NCI-H774 (cell line): ENCODE results near the gene CHST13.
"Not testable (repeated sequence)": the region's sequence is repeated elsewhere in the genome, so short reads cannot be mapped to it uniquely, and the experiment has no call there.

ENCODE experiments used
- DNase-seq: peaks from one replicate; lab custom pipeline; 2025; lab: John Stamatoyannopoulos, UW

The CHST13 gene

GRCh38 chr3:126525853-126526667 lies 2.1 kb downstream of the CHST13 start:
- DNase-seq, result no peak

DNA sequence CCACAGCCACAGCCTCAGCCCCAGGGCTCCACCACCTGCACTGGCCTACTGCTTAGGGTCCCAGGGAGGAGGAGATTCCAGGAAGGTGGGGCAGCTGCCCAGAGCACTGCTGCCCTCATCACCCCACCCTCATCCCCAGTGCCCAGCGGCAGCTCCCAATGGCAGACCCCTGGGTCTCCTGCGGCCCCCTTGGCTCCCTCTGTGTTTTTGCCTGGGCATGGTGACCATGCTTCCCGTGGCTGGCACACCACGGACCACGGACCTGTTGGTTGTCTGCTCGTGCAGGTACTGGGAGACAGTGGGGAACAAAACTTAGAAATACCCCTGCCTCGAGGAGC lies 2.7 kb downstream of the CHST13 start:
- no peak for DNase-seq

DNA sequence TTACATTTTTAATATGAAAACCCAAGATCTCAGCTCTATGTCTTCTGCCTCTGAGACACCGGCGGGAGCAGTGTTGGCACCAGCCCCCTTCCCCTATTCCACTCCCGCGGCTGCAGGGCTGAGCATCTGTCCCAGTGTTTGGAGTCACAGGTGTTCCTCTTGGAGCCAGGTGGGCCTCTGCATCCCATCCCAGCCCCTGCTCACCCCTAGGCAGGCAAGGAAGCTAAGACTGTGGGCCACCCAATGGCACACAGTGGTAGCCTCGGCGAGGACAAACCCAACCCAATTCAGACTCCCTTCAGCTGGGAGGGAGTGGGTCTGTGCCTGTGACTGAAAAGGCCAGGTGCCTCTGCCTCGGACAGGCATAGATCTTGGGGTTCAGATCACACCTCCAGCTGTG lies 3.1 kb downstream of the CHST13 start:
- DNase-seq, result no peak

DNA sequence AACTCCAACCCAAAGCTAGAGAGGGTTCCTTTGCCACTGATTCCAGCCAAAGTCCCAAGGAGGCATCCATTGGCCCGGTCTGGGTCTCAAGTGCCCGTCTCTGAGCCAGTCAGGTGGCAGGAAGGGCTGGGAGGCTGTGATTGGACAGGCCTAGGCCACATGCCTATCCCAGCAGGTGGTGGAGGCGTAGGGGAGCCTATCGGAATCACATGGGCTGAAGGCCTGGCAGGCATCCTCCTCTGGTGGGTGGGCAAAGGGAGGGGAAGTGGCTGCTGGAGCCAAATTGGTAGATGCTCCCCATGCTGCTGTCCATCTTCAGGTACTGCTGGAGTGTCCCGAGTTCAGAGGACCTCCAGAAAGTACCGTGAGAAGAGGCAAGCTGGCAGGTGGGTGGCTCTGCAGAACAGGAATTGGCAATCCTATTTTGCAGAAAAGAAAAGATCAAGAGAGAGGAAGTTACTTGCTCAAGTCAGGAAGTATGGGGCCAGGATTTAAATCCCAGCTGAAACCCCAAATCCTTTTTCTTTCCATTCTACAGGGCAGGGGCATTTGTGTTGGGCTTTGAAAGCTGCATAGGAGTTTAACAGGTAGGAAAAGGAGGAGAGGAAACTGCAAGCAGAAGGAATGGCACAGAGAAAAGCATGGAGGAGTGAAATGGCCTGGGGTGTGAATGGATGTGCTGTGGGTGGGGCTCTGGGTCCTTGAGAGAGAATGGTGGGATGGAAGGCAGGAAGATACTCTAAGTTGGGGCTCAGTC lies 3.7 kb downstream of the CHST13 start:
- DNase-seq, result no peak

- DNase-seq, result no peak
Observed at GRCh38 chr3:126528419-126528799, 4.5 kb downstream of the CHST13 start.

DNA sequence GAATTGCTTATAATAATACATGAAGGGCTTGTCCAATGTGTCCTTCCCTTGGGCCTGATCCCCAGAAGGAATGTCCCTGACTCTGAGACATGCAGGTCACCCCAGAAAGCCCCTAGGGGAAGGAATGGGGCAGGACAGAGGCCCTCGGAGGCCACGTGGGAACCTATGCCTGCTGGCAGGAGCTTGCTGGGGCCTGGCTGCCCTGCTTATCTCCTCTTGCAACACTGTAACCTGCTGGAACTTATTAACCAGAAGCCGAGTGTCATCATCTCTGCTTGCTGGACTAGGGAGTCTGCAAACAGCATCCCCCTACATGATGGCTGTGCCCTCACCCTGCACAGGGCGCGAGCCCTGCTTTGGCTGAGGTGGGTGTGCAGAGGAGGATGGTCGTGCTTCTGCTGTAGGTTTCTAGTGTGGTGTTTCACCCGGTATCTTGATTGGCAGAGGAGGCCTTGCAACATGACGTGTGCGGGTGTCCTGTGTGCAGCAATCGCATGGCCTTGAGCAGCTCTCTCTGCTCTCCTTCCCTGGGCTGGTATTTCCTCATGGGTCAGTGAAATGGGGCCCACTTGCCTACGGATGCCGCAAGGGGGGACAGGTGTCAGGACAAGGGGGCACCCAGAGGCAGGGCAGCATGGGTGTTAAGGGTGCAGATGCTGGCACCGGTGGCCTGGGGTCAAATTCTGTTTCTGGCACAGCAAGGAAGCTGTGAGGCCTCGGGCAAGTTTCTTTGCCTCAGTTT lies 5.0 kb downstream of the CHST13 start:
- DNase-seq, result no peak

DNA sequence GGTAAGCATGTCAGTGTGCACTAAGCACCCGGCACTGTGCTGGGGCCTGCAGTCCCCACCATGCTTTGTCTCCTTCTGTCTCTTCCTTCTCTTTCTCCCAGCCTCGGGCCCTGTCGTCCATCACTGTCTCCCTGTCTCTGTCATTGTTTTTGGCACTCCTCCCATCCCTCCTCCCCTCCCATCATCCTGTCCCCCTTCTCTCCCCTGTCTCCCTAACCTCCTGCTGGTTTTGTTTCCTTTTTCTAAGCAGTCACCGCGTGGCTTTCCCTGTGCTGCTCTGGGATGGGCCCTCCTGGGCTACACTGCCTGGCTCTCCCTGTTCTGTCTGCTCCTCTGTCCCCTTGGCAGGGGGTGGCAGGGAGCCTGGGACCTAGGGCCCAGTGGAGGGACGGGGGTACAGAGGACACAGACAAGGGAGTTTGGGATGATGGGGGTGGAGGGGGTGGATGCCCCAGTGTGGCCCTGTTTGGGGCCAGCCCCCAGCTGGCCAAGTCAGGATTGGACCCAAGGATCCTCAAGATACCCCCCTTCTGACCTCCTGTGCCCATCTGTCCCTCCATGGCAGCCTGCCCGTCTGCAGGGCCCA lies 5.7 kb downstream of the CHST13 start:
- no peak for DNase-seq

DNA sequence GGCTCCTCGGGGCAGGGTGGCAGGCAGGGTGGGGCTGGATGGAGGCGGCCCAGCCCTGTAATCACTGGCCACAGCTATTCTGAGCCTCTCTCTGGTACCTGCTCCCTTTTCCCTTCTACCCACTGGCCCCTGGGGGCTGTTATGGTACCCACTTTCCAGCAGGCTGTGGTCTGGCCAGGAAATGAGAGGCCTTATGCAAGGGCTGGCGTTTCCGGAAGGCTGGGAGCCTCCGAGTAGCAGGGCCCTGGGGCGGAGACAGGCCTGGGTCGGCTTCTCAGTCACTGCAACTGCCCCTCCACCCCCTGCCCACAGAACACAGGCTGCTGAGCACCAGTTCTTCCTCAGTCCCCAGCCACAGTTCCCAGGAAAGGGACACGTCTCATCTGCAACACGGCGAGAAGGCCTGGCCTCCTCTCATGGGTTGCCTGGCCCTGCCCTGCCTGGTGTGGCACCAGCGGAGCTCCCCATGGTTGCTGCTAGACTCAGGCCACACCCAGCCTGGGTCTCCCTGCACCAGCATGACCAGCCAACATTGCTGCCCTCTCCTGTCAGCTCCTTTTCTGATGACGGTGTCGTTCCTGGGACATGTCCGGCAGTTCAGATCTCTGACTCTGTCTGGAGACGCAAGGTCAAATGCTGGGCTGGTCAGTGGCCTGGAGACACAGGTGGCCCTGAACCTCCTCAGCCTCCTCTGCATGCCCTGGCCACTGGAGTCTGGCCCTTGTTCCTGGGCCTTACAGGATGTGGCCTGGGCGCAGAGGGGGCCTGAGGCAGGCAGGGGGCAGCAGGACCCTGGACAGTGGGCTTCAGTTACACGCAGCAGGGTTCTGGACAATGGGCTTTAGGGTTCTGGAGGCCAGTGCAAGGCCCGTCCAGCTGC lies 6.5 kb downstream of the CHST13 start:
- DNase-seq, result no peak

- DNase-seq, result no peak
Observed at GRCh38 chr3:126531051-126531330, 7.0 kb downstream of the CHST13 start.

- DNase-seq, result no peak
Observed at GRCh38 chr3:126533506-126533905, 9.6 kb downstream of the CHST13 start.

GRCh38 chr3:126534716-126535115 lies 10.8 kb downstream of the CHST13 start:
- not testable (repeated sequence) for DNase-seq

GRCh38 chr3:126535636-126536035 lies 11.7 kb downstream of the CHST13 start:
- no peak for DNase-seq

DNA sequence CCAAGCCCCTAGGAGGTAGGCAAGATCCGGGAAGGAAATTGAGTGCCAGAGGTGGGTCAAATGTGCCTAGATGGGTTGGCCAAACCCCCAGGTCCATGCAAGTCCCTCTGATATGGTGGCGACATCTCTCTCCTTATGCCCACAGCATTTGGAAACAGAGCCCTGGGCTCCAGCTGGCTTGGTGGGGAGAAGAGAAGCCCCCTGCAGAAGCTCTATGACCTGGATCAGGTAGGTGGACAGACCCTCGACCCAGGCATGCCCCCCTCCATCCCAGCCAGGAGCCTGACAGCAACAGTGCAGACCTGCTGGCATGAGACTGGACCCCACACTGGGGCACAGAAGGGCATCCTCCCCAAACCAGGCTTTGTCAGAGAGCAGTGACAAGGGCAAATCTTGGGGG lies 12.2 kb downstream of the CHST13 start:
- no peak for DNase-seq

DNA sequence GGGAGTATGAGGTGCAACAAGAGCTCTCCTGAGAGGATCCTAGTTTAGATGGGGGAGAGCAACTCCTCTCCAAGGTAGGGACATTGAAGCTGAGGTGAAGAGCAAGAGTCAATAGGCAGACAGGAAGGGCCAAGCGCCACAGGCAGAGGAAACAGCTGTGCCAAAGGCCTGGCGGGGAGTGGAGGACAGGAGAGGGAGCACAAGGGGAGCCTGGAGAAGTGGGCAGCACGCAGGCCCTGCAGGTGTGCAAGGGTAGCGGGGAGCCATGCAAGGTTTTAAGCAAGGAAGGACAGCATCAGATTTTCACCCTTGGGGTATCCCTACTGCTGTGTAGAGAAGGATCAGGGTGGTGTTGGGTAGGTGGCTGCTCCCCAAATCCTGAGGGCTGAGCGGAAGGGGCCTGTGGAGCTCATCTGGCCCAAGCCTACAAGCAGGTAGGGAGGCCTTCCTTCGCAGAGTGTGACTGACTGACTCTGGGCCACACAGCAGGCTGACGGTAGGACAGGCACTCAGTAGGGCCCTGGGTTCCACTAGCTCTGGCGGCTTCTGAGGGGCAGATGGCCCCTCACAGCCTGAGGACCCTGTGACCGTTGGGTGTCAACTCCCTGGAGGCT lies 13.3 kb downstream of the CHST13 start:
- no peak for DNase-seq

DNA sequence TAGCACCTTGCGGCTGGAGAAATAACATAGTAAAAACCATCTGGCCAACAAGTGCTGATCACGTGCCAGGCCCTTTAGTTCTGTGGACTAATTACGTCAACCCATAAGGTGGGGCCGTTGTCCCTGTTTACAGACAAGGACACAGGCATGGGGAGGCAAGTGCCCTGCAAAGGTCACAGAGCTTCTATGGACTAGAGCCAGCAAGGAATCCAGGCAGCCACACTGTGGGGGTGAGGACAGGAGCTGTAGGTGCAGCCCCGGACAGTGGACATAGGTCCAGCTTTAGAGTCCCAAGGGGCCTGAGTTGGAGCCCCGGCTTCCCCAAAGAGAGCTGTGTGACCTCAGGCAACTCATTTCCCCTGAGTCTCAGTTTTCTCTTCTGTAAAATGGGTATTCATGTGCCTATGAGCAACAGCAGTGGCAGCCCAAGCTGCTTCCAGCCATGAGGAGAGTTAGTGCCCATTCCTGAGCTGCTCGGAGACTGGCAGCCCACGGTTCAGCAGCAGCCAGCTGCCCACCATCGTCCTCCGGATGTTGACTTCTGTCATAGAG lies 13.9 kb downstream of the CHST13 start:
- DNase-seq, result peak; percentile 11

DNA sequence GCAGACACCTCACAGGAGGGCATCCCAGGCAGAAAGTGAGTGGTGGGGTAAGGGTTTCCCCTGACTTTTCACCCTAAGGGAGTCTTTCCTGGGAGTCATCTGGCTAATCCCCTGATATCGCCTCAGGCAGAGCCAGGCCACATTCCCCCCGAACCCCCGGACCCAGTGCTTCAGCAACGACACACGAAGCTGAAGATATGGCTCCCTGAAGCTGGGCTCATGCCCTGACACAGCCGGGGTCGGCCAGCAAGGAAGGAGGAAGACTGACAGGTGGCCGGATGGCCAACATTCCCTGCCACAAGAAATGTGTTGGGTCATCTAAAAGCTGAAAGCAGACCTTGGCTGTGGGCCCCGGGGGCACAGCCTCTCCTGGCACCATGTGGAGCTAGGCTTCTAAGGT lies 14.4 kb downstream of the CHST13 start:
- DNase-seq, result no peak

- DNase-seq, result no peak
Observed at GRCh38 chr3:126538966-126539365, 15.0 kb downstream of the CHST13 start.

- DNase-seq, result no peak
Observed at GRCh38 chr3:126539558-126540250, 15.7 kb downstream of the CHST13 start.

DNA sequence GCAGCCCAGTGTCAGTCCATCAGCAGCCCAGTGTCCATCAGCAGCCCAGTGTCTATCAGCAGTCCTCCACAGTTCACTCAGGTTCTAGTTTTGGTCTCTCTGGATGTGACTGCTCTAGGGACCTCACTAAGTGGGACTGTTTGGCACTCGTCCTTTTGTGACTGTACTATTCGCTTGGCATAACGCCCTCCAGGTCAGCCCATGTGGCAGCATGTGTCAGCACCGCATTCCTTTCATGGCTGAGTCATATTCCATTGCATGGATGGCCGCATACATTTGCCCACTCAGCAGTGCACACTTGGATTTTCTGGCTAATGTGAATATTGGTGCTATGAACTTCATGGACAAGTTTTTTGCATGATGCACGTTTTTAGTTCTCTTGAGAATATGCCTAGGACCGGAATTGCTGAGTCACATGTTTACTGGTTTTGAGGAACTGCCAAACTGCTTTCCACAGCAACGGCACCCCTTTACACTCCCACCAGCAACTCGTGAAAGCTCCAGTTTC lies 16.4 kb downstream of the CHST13 start:
- no peak for DNase-seq

DNA sequence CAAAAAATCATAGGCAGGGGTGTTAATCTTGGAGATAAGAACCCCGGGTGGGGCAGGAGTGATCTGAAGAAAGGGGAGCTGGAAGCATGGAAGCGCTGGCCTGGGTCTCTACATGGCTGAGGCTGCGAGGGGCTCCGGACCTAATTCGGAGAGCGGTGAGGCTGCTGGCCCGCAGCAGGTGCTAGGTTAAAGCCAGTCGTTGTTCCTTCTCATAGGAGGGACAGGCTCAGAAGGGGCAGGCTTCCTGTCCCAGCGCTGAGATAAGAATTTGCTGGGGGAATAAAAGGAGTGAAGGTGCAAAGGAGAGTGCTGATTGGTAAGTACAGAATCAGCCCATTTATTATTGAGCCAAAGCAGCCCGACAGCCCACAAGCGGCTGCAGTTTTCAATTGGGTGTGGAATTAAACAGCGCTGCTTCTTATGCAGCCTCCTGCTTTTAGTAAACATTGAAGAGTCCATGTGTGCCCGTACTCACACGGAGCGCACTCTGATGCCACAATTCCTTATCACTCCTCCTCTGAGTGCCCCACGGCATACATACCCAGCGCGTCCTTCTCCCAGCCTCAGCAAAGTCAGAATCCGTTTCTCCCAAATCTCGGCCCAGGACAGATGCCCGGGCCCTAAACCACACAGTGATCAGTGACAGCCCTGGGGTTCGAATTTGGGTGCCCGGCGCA lies 17.1 kb downstream of the CHST13 start:
- DNase-seq, result no peak
